GM10266 (cell line): ENCODE data around the gene DNAH10.

Source experiments
- DNase-seq: peaks from one replicate; pipeline ENCODE4 v3.0.0; 2012; ENCODE audit errors: extremely low spot score
- TF ChIP-seq, protein P1 (sequence below): IDR thresholded peaks from 2 replicates; pipeline ENCODE4 v1.5.1; 2012; ENCODE audit warnings: mild to moderate bottlenecking, low read depth; ENCODE audit not compliant: control insufficient read depth, insufficient read depth; ENCODE audit errors: missing control alignments

Gene DNAH10

DNA sequence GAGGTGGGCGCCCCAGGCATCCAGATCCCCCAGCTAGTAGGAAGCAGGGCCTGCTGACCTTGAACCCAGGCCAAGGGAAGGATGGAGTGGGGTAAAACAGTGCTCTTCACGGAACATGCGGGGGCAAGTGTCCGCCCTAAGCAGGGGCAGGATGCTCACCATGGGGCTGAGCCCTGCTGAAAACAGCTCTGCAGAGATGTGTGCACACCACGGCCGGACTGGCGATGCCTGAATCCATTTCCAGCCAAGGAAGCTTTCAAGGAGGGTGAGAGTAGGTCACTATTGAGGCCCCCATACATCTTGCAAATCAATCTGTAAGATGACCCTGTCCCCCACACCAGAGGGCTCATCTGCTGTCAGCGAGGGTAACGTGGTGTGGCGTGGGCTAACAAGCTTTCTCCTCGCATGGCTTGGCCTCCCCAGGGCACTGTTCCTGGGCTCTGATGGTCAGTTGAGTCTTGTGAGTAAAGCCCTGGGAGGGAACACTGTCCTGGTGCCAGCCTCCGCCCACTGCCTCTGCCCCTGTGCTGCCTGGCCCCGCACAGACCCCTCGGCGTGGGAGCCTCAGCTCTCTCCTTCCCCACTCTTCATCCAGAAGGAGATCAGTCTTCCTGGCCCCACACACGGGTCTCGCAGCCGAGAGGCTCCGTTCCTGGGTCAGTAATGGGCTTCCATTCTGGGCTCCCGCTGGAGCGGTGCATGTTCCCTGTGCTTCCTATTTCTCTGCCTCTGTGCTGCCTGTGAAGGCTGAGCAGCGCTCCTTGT, 141.4 kb downstream of the DNAH10 start:
- TF ChIP-seq, protein P1, sequence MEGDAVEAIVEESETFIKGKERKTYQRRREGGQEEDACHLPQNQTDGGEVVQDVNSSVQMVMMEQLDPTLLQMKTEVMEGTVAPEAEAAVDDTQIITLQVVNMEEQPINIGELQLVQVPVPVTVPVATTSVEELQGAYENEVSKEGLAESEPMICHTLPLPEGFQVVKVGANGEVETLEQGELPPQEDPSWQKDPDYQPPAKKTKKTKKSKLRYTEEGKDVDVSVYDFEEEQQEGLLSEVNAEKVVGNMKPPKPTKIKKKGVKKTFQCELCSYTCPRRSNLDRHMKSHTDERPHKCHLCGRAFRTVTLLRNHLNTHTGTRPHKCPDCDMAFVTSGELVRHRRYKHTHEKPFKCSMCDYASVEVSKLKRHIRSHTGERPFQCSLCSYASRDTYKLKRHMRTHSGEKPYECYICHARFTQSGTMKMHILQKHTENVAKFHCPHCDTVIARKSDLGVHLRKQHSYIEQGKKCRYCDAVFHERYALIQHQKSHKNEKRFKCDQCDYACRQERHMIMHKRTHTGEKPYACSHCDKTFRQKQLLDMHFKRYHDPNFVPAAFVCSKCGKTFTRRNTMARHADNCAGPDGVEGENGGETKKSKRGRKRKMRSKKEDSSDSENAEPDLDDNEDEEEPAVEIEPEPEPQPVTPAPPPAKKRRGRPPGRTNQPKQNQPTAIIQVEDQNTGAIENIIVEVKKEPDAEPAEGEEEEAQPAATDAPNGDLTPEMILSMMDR, result no peak
- DNase-seq, result no peak

DNA sequence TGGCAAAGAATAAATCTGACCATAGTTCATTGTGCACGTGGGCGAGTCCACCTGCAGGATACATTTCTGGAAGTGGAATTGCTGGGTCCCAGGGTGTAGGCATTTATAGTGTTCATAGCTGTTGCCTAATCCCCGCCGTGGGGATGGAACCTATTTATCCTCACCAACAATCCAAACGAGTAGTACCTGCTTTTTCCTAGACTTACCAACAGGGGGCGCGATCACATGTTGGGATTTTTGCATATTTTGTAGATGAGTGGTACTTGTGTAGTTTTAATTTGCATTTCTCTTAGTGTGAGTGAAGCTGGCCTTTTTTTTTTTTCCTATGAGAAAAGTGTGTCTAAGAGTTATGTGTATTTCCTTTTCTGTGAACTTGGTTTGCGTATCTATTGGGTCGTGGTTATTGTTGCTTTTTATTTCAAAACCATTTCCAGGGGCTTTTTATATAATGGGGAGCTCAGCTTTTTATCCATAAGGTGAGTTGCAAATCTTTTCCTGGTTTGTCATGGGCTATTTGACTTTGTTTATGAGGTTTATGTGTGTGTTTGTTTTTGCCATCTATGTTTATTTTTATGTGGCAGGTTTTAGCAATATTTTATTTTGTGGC, 143.3 kb downstream of the DNAH10 start:
- TF ChIP-seq, protein P1, result peak; percentile 80
- DNase-seq, result peak; percentile 74

DNA sequence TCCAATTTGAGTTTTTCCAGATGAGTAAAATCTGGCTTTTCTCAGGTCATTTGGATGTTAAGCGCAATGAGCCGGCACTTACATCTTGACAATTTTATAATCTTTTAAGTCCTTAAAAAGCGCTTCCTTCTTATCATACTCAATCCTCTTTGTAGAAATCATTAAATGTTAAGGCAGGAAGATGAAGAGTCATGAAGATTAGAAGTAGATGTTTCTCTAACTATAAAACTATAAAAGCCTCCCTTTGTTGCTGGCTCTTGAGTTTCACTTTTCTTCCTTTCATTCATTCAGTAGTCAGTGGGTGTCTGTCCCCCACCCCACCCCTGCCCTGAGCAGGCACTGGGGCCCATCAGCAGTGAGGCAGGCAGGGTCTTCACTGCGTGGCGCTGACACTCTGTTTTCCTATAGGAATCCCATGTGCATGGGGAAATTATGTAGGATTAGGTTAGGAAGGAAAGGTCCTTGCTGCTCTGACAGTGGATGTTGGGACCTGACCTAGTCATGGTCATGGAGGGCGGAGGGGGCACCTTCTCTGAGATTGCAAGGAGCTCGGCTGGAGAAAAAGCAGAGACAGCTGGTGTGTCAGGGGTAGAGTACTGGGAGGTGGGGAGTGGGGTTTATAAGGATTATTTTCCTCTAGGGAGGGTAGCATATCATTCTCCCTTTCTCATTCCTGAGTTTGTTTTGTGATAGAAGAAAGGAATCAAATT, 144.8 kb downstream of the DNAH10 start:
- DNase-seq, result no peak
- TF ChIP-seq, protein P1, result no peak

DNA sequence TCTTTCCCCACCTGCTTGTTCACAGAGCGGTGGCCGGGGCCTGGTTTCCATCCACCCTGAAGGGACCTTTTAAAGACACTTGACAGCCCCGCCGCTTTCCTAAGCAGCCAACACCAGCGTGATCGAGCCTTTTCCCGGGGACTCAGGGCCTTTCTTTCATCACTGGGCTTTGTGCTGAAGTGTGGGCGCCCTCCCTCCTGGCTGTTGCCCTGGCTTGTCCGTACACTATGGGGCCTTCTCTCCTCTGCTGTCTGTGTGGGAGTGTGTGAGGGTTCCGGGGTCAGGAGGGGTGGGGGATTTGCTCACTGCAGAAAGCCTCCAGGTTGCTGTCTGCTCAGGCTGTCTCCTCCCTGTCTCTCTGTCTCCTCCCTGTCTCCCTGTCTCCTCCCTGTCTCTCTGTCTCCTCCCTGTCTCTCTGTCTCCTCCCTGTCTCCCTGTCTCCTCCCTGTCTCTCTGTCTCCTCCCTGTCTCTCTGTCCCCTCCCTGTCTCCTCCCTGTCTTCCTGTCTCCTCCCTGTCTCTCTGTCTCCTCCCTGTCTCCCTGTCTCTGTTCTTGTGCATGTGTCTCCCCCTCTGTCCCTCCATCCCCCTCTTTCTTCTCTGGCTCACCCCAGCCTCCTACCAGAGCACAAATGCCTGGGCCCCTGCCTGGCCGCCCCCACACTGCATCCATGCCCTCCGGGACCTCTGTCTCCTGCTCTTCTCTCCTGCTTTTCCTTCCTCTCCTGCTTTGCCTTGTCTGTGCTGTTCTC, 145.8 kb downstream of the DNAH10 start:
- TF ChIP-seq, protein P1, result no peak
- no peak for DNase-seq

DNA sequence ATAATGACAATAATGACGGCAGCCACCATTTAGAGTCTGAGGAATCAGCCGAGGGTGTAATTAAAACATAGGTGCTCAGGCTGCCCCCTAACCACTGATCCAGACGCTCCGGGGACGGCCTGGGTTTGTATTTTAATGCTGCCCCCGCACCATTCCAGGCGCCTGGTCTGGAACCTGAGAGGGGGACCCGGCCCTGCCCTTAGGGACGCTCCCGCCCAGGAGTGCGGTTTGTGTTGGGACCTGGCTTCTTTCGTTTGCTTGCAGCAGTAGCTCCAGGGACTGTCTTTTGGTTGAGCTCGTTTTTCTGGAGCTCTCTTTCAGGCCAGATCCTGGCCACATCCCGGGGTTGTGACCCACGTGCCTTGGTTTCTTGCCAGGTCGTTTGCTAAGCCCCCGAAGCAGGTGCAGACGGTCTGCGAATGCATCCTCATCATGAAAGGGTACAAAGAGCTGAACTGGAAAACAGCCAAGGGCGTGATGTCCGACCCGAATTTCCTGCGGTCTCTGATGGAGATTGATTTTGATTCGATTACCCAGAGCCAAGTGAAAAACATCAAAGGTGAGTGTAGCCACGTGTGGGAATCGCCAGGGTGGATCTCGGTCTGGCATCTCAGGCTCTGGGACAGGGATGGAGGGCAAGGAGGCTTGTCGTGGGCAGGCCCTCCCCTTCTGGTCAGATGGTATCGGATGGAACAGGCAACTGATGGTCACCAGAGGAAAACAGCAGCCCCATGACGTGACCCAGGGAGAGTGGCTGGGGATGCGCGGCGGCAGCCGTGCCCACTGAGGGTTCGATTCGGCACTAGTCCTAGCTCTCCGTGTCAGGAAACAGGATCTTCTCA, 147.0 kb downstream of the DNAH10 start:
- TF ChIP-seq, protein P1, result no peak
- DNase-seq, result no peak

DNA sequence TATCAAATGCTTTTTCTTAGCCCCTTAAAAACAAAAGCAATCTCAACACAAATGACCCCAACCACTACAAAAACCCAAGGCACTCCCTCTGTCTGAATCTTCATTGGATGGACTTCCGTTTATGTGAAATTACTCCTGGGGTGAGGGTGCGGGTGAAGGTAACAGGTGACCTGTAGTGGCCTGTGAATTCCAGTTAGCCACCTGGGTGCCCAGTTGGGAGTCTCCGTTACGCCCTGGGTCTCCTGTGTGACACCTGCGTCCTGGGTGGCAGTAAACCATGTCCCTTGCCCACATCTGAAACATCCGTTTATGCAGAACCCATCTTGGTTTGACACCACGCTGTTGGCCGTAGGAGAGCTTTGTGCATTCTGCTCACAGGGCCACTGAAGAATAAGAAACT, 148.0 kb downstream of the DNAH10 start:
- TF ChIP-seq, protein P1, result no peak
- DNase-seq, result no peak
